ENCODE measurements around the gene NPIPB8. TPM values are rescaled to one million over a fixed set of nuclear protein-coding genes. Genes with fewer than 3 reads are reported as not detected.
A peak's percentile ranks its signal among the peaks of the same experiment; 100 is the strongest.
"Not testable (repeated sequence)": the region's sequence is repeated elsewhere in the genome, so short reads cannot be mapped to it uniquely, and the experiment has no call there.

Gene NPIPB8
- total RNA-seq (2021) (not detected in 2 replicates), Bru-seq, nascent RNA (percentile 17 among the genes with signal in this experiment), BruChase-seq, experiment 1, labeled RNA remaining after a 2-hour chase (percentile 22 among the genes with signal in this experiment), BruChase-seq, experiment 2, labeled RNA remaining after a 6-hour chase (percentile 27 among the genes with signal in this experiment)
- long read RNA-seq: 0 reads

- intact Hi-C loops (cut with micrococcal nuclease; ENCODE audit: unreplicated experiment); H3K9me3 ChIP-seq (ENCODE audit: low read depth, low read length, poor library complexity, severe bottlenecking); CTCF ChIA-PET; H3K27ac ChIP-seq (ENCODE audit: low read depth, low read length, poor library complexity, severe bottlenecking); H3K4me1 ChIP-seq (ENCODE audit: insufficient read depth, low read length, poor library complexity, severe bottlenecking); POLR2A ChIA-PET (ENCODE audit: low non-redundant PET); H3K36me3 ChIP-seq (ENCODE audit: insufficient read depth, low read length, poor library complexity, severe bottlenecking); H3K4me3 ChIP-seq (ENCODE audit: low read depth, low read length, poor library complexity, severe bottlenecking); H3K27me3 ChIP-seq (replicated peaks; ENCODE audit: insufficient read depth, low read depth, low read length, poor library complexity); BruUV-seq (replicated peaks); DNase-seq (ENCODE audit: low spot score): not testable (repeated sequence)
These were observed at the start of gene NPIPB8 for GRCh38 chr16:28637765-28638164. TSS of gene NPIPB8 (plus strand) at chr16:28638065. CDS start at chr16:28638361, 296 bp downstream.

DNA sequence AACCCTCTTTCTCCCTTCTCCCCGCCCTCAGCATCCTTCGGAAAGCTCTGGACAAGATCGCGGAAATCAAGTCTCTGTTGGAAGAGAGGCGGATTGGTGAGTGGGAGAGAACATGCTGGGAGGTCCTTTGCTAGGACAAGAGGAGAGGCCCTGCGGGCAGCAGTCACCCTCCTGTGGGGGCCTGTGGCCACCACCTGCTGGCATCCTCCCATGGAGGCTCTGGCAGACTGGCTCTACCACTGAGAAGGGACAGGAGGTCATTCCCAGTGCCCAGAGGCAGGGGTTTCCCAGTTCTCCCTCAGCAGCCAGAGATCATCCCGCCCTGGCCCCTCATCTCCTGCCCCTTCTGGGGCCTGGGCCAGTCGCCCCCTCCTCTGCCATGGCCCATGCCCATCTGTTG is 48.8 kb upstream of the NPIPB8 start:
- H3K4me3 ChIP-seq (ENCODE audit: low read depth, low read length, poor library complexity, severe bottlenecking): no peak overlapping the region
- H3K4me1 ChIP-seq (ENCODE audit: insufficient read depth, low read length, poor library complexity, severe bottlenecking): no peaks in the 10 kb centered on the region
- TF ChIP-seq, protein P1, sequence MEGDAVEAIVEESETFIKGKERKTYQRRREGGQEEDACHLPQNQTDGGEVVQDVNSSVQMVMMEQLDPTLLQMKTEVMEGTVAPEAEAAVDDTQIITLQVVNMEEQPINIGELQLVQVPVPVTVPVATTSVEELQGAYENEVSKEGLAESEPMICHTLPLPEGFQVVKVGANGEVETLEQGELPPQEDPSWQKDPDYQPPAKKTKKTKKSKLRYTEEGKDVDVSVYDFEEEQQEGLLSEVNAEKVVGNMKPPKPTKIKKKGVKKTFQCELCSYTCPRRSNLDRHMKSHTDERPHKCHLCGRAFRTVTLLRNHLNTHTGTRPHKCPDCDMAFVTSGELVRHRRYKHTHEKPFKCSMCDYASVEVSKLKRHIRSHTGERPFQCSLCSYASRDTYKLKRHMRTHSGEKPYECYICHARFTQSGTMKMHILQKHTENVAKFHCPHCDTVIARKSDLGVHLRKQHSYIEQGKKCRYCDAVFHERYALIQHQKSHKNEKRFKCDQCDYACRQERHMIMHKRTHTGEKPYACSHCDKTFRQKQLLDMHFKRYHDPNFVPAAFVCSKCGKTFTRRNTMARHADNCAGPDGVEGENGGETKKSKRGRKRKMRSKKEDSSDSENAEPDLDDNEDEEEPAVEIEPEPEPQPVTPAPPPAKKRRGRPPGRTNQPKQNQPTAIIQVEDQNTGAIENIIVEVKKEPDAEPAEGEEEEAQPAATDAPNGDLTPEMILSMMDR (conservative IDR thresholded peaks at IDR 0.05; ENCODE audit: low read depth, low read length): no peak
- no peak for TF ChIP-seq EZH2 (IDR thresholded peaks at IDR 0.05; ENCODE audit: borderline replicate concordance, low read depth, low read length, poor library complexity, severe bottlenecking)
- no peaks in the 10 kb centered on the region for H3K9me3 ChIP-seq (ENCODE audit: low read depth, low read length, poor library complexity, severe bottlenecking)
- POLR2A ChIA-PET (ENCODE audit: low non-redundant PET): no interaction called here
- BruUV-seq (replicated peaks): no TSS peak
- H3K27me3 ChIP-seq (replicated peaks; ENCODE audit: insufficient read depth, low read depth, low read length, poor library complexity): no peaks in the 10 kb centered on the region
- H3K27ac ChIP-seq (ENCODE audit: low read depth, low read length, poor library complexity, severe bottlenecking): no peak overlapping the region
- no peak for DNase-seq (ENCODE audit: low spot score)
- CTCF ChIA-PET: no interaction called here
- intact Hi-C loops (cut with micrococcal nuclease; ENCODE audit: unreplicated experiment): no loop called here
- H3K36me3 ChIP-seq (ENCODE audit: insufficient read depth, low read length, poor library complexity, severe bottlenecking): peaks cover 3% of the 10 kb centered on the region

DNA sequence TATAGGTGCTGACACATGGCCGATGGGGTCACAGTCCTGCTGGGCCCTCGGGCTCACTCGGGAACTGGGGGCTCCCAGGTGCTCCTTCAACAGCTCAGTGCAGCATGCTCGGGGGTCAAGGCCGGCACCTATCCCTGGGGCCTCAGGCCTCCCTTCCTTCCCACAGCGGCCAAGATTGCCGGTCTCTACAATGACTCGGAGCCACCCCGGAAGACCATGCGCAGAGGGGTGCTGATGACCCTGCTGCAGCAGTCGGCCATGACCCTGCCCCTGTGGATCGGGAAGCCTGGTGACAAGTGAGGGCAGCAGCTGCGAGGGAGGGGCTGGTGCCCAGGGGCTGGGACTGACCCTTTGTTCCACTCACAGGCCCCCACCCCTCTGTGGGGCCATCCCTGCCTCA is 47.9 kb upstream of the NPIPB8 start:
- H3K27me3 ChIP-seq (replicated peaks; ENCODE audit: insufficient read depth, low read depth, low read length, poor library complexity): no peaks in the 10 kb centered on the region
- TF ChIP-seq, protein P1 (conservative IDR thresholded peaks at IDR 0.05; ENCODE audit: low read depth, low read length): no peak
- no peak for TF ChIP-seq EZH2 (IDR thresholded peaks at IDR 0.05; ENCODE audit: borderline replicate concordance, low read depth, low read length, poor library complexity, severe bottlenecking)
- CTCF ChIA-PET: no interaction called here
- no peaks in the 10 kb centered on the region for H3K9me3 ChIP-seq (ENCODE audit: low read depth, low read length, poor library complexity, severe bottlenecking)
- H3K36me3 ChIP-seq (ENCODE audit: insufficient read depth, low read length, poor library complexity, severe bottlenecking): peaks cover 3% of the 10 kb centered on the region
- intact Hi-C loops (cut with micrococcal nuclease; ENCODE audit: unreplicated experiment): no loop called here
- no peak for DNase-seq (ENCODE audit: low spot score)
- no TSS peak for BruUV-seq (replicated peaks)
- no peak overlapping the region for H3K4me3 ChIP-seq (ENCODE audit: low read depth, low read length, poor library complexity, severe bottlenecking)
- no peak overlapping the region for H3K27ac ChIP-seq (ENCODE audit: low read depth, low read length, poor library complexity, severe bottlenecking)
- POLR2A ChIA-PET (ENCODE audit: low non-redundant PET): no interaction called here
- no peaks in the 10 kb centered on the region for H3K4me1 ChIP-seq (ENCODE audit: insufficient read depth, low read length, poor library complexity, severe bottlenecking)

Data from A673 (cell line).